ENCODE measurements around the gene LDHB.

- no peak for TF ChIP-seq CTCF (IDR thresholded peaks at IDR 0.05)
- no peak for TF ChIP-seq POLR2AphosphoS5 (IDR thresholded peaks at IDR 0.05)
Observed at GRCh38 chr12:21598651-21599050, 59.0 kb downstream of the LDHB start.
